SK-N-SH treated with all-trans-retinoic acid at 6 μM for 48 hours (cell line): ENCODE results near the gene PLCB4.

Experiments used
- CSRNP3 ChIP-seq: fragments of 250-450 bp; sonication (Bioruptor Pico); IDR thresholded peaks from 2 replicates; pipeline ENCODE4 v1.5.1; 2021; ENCODE audit warnings: mild to moderate bottlenecking, moderate library complexity
- GLIS3 ChIP-seq: fragments of 250-450 bp; sonication (Bioruptor Pico); IDR thresholded peaks from 2 replicates; pipeline ENCODE4 v1.5.0; 2020; ENCODE audit warnings: mild to moderate bottlenecking, moderate library complexity
- PATZ1 ChIP-seq: fragments of 250-450 bp; sonication (Bioruptor Pico); IDR thresholded peaks from 2 replicates; pipeline ENCODE4 v1.8.0; 2020; ENCODE audit warnings: mild to moderate bottlenecking, moderate library complexity, borderline replicate concordance
- PPARA ChIP-seq: fragments of 250-450 bp; sonication (Bioruptor Pico); IDR thresholded peaks from 2 replicates; pipeline ENCODE4 v1.5.0; 2020; ENCODE audit warnings: mild to moderate bottlenecking, borderline replicate concordance
- RARB ChIP-seq: fragments of 250-450 bp; sonication (Bioruptor Pico); IDR thresholded peaks from 2 replicates; pipeline ENCODE4 v1.8.0; 2021; ENCODE audit warnings: mild to moderate bottlenecking, moderate library complexity
- SNAI2 ChIP-seq: fragments of 250-450 bp; sonication (Bioruptor Pico); IDR thresholded peaks from 2 replicates; pipeline ENCODE4 v1.5.0; 2020; ENCODE audit warnings: mild to moderate bottlenecking, moderate library complexity
- TCF4 ChIP-seq: fragments of 250-450 bp; sonication (Bioruptor Pico); IDR thresholded peaks from 2 replicates; pipeline ENCODE4 v1.8.0; 2021; ENCODE audit warnings: mild to moderate bottlenecking, moderate library complexity, borderline replicate concordance
- TOX ChIP-seq: fragments of 250-450 bp; sonication (Bioruptor Pico); IDR thresholded peaks from 2 replicates; pipeline ENCODE4 v1.8.0; 2021; ENCODE audit warnings: mild to moderate bottlenecking, moderate library complexity, borderline replicate concordance
- ZFP3 ChIP-seq: fragments of 250-450 bp; sonication (Bioruptor Pico); IDR thresholded peaks from 2 replicates; pipeline ENCODE4 v1.5.0; 2020; ENCODE audit warnings: mild to moderate bottlenecking, moderate library complexity
- ZFP30 ChIP-seq: fragments of 450-650 bp; formaldehyde crosslinking; IDR thresholded peaks from 2 replicates; pipeline ENCODE4 v1.5.0; 2022; ENCODE audit warnings: mild to moderate bottlenecking, moderate library complexity
- TF ChIP-seq, protein P1 (sequence below): fragments of 250-450 bp; sonication (Bioruptor Pico); IDR thresholded peaks from 2 replicates; pipeline ENCODE4 v1.5.1; 2020; ENCODE audit warnings: low read depth, mild to moderate bottlenecking, moderate library complexity

DNA sequence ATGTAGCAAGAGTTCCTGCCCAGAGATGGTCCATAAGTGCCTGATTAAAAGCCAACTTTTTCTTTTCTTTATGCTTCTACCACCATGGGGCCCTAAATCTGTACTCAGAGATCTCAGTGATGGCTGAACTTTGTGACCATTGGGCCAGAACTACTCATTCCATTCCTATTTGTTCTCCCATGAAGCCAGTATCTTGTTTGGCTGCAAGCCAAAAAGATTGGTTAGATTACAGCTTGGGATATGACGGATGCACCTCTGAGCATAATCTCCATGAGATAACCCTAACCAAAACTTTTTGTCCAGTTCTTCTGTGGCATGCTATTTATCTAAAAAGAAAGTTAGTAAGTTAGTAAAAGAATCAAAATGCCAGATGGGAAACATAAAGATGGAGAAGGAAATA, 72.2 kb downstream of the PLCB4 start:
- TF ChIP-seq, protein P1, sequence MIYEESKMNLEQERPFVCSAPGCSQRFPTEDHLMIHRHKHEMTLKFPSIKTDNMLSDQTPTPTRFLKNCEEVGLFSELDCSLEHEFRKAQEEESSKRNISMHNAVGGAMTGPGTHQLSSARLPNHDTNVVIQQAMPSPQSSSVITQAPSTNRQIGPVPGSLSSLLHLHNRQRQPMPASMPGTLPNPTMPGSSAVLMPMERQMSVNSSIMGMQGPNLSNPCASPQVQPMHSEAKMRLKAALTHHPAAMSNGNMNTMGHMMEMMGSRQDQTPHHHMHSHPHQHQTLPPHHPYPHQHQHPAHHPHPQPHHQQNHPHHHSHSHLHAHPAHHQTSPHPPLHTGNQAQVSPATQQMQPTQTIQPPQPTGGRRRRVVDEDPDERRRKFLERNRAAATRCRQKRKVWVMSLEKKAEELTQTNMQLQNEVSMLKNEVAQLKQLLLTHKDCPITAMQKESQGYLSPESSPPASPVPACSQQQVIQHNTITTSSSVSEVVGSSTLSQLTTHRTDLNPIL (CRISPR knock-in tag) = no peak
- TF ChIP-seq CSRNP3 (CRISPR knock-in tag) (no peak), TCF4 (no peak), ZFP3 (CRISPR knock-in tag) (no peak), ZFP30 (no peak), GLIS3 (no peak), RARB (CRISPR knock-in tag) (no peak), PPARA (no peak), SNAI2 (no peak), PATZ1 (CRISPR knock-in tag) (no peak), TOX (CRISPR knock-in tag) (no peak)
